ENCODE results near the gene POFUT1. TPM values are rescaled to one million over a fixed set of nuclear protein-coding genes. Genes with fewer than 3 reads are reported as not detected.
A peak's percentile ranks its signal among the peaks of the same experiment; 100 is the strongest.

The POFUT1 gene
- total and polyA plus RNA-seq, 11 donors = 12.0 to 48.5 (median 27.3) TPM

GRCh38 chr20:32231847-32232246 lies 24.2 kb downstream of the POFUT1 start:
- 68 to 83% (median 77%) methylated on average over 4 of the region's 4 CpGs for WGBS, 4 donors

GRCh38 chr20:32232326-32232886 lies 24.7 kb downstream of the POFUT1 start:
- Histone ChIP-seq H3K9me3 (no peaks in the 10 kb centered on the region), H3K4me1 (peaks cover 0 to 40% (median 5%) of the 10 kb centered on the region in 12 donors), H3K27me3 (no peaks in the 10 kb centered on the region), H3K27ac (peak overlapping the region in 1 of 12 donors; percentile 67), H3K4me3 (no peak overlapping the region), H3K36me3 (peaks cover 0 to 91% (median 76%) of the 10 kb centered on the region in 9 donors)
- TF ChIP-seq CTCF (IDR thresholded peaks at IDR 0.05) (no peak), POLR2A (IDR thresholded peaks at IDR 0.05) (no peak)
- intact Hi-C loops (cut with DNase I) = no loop called here
- DNase-seq (no peak), ATAC-seq (no peak)

More at GRCh38 chr20:32231847-32232246, 24.2 kb downstream of the POFUT1 start:
- DNase-seq = no peak
- no peaks in the 10 kb centered on the region for H3K9me3 ChIP-seq
- H3K27me3 ChIP-seq = no peaks in the 10 kb centered on the region
- intact Hi-C loops (cut with DNase I) = no loop called here
- TF ChIP-seq POLR2A (IDR thresholded peaks at IDR 0.05) (no peak), CTCF (IDR thresholded peaks at IDR 0.05) (no peak)
- H3K27ac ChIP-seq = peak overlapping the region in 1 of 12 donors; percentile 67
- H3K36me3 ChIP-seq = peaks cover 0 to 93% (median 76%) of the 10 kb centered on the region in 9 donors
- peak in 1 of 4 donors; percentile 44 for ATAC-seq
- H3K4me1 ChIP-seq = peaks cover 0 to 46% (median 9%) of the 10 kb centered on the region in 12 donors
- no peak overlapping the region for H3K4me3 ChIP-seq

- H3K27me3 ChIP-seq = no peaks in the 10 kb centered on the region
- peaks cover 0 to 31% (median under 1%) of the 10 kb centered on the region in 12 donors for H3K4me1 ChIP-seq
- no peak overlapping the region for H3K4me3 ChIP-seq
- DNase-seq (no peak), ATAC-seq (no peak)
- no peaks in the 10 kb centered on the region for H3K9me3 ChIP-seq
- peaks cover 0 to 83% (median 74%) of the 10 kb centered on the region in 9 donors for H3K36me3 ChIP-seq
- no peak for TF ChIP-seq CTCF (IDR thresholded peaks at IDR 0.05)
- TF ChIP-seq POLR2A (IDR thresholded peaks at IDR 0.05) = no peak
- H3K27ac ChIP-seq = no peak overlapping the region
- intact Hi-C loops (cut with DNase I) = no loop called here
- 93 to 96% (median 94%) methylated on average over 9 of the region's 9 CpGs for WGBS, 4 donors
These were observed 25.6 kb downstream of the POFUT1 start for GRCh38 chr20:32233286-32233685.

GRCh38 chr20:32234135-32234808 lies 26.6 kb downstream of the POFUT1 start:
- H3K27ac ChIP-seq = no peak overlapping the region
- H3K4me3 ChIP-seq = no peak overlapping the region
- H3K9me3 ChIP-seq = no peaks in the 10 kb centered on the region
- intact Hi-C loops (cut with DNase I) = no loop called here
- H3K4me1 ChIP-seq = peaks cover 0 to 27% (median 0%) of the 10 kb centered on the region in 12 donors
- TF ChIP-seq CTCF (IDR thresholded peaks at IDR 0.05) = no peak
- no peak for TF ChIP-seq POLR2A (IDR thresholded peaks at IDR 0.05)
- no peaks in the 10 kb centered on the region for H3K27me3 ChIP-seq
- DNase-seq = no peak
- WGBS, 4 donors = 94 to 100% (median 95%) methylated on average over 12 to 13 of the region's 13 CpGs
- peaks cover 0 to 73% (median 65%) of the 10 kb centered on the region in 9 donors for H3K36me3 ChIP-seq
- ATAC-seq = no peak

Measured in heart left ventricle (tissue), 16 donors.